GM18499 (cell line): ENCODE measurements around the gene MAP6.
"Not testable (repeated sequence)": the region's sequence is repeated elsewhere in the genome, so short reads cannot be mapped to it uniquely, and the experiment has no call there.

Experiments used
- ATAC-seq: cut with Tn5 transposase; IDR thresholded peaks from one replicate; pipeline ENCODE4 v1.9.1; 2021; ENCODE audit warnings: moderate number of reproducible peaks; ENCODE audit not compliant: insufficient read depth, unreplicated experiment

The MAP6 gene

DNA sequence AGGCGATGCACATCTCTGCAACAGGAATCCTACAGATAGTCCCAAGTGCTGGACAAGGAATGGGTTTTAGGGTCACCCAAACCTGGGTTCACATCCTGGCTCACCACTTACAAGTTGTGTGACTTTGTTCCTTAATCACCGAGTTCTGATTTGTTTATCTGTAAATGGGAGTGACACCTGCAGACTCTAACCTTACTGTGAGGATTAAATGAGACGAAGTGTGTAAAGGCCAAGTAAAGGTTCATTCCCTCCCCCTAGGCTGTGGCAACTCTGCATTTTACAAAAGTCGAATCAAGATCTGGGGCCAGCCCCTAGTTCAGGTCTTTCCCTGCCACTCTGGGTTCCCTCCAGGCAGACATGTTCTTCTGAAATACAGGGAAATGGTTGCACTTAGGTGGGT, 71.9 kb downstream of the MAP6 start:
- no peak for ATAC-seq

GRCh38 chr11:75595429-75595828, 73.4 kb downstream of the MAP6 start:
- no peak for ATAC-seq

GRCh38 chr11:75594211-75594610, 74.6 kb downstream of the MAP6 start:
- no peak for ATAC-seq

DNA sequence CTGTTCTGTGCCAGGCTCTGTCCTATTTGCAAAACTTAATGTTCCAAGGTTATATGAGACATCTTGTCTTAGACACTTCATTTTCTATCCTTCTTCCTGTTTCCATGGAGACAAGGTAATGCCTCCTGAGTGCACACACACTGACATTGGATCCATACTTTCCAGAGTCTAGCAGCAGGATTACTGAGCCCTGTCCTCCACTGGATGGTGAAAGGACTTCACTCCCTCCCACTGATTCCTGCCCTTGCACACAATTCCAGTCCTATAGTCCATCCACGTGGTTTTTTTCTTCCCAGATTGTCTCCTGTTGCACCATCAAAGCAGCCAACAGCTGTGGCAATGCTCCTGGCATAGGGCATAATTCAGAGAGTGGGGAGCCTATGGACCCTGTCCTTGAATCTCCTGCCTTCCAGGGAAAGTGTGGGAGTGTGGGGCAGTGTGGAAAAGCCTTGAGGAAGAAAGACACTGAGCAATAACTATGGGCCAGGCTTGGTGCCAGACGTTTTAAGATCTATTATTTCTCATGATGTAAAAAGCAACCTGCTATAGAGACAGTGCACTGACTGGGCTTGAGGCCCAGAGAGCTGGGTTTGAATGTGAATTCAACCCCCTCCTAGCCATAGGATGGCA, 75.4 kb downstream of the MAP6 start:
- ATAC-seq: no peak

DNA sequence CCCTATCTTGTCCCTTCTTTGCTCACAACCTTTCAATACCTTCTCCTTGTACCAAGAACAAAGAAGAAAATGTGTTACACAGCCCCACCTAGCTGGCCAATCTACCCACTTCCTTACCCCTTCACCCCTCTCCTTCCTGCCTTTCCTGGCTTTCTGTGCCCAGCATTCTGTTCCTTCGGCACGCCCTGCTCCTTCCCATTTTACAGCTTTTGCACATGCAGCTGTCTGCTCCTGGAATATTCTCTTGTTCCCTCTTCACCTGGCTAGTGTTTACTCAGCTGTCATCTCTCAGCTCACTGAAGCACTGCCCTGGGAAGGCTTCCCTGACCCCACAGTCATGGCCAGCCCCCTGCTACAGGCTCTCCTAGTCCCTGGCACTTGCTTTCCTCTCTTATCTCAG, 76.1 kb downstream of the MAP6 start:
- no peak for ATAC-seq

DNA sequence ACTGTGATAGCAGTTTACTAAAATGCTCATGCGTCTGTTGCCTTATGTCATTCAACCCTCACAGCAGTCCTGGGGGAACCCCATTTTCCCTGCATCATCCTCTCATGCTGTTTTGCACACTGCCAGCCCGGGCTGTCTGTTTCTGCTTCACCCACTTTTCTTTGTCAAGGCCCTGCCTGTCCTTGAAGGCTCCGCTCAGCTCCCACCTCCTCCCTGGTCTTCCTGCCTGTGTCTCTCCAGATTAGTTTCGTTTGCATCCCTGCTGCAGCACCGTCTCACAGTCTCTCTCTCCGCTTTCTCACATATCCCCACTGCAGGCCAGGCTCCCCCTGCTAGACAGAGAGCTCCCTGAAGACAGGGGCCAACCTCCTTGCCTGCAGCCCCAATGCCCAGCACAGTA, 76.9 kb downstream of the MAP6 start:
- no peak for ATAC-seq

GRCh38 chr11:75591371-75591770, 77.5 kb downstream of the MAP6 start:
- ATAC-seq: no peak

- ATAC-seq: no peak
These were observed 78.9 kb downstream of the MAP6 start for GRCh38 chr11:75589933-75590332.

GRCh38 chr11:75589051-75589450, 79.8 kb downstream of the MAP6 start:
- no peak for ATAC-seq

GRCh38 chr11:75588051-75588481, 80.8 kb downstream of the MAP6 start:
- no peak for ATAC-seq

- ATAC-seq: no peak
These were observed 82.4 kb downstream of the MAP6 start for GRCh38 chr11:75586395-75586794.

GRCh38 chr11:75585293-75585670, 83.6 kb downstream of the MAP6 start:
- ATAC-seq: no peak

- not testable (repeated sequence) for ATAC-seq
These were observed 84.1 kb downstream of the MAP6 start for GRCh38 chr11:75584659-75585292.

DNA sequence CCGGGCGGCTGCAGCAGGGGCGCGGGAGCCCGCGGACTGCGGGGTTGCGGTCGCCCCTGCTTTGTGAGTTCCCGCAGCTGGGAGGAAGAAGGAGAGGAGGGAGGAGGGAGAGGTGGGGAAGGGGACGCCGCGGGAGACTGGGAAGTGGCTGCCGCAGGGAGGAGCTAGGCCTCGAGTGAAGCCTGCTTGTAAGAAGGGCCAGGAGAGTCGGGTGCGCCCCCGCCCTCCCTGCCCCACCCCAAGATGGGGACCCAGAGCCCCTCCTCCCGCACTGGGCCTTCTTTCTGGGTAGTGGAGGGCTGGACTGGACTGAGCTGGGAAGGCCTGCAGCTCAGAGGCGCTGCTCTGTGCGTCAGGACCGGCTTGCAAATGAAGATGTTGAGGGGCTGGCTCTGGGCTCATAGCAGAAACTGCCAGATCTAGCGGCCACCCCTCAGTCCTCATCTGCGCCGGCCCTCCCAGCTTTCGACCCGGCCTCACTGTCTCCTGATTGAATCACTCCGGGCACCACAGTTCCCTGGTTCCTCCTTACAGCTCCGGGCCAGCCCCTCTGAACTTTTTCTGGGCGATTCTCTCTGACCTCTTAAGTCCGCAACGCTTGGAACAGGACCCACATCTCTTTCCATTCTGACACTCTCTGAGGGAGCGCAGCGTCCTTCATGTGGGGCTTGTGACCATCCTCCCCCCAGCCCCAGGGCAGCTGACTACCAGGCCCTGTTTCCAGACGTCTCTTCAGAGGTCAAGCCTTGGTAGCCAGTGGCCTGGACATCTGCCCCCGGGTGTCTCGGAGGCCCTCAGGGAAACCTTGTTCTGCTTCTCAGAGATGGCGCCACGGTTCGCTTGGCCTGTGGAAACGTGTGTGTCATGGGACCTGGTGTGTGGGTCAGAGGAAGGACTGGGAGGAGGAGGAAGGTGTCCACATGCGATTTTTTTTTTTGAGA, 84.8 kb downstream of the MAP6 start:
- no peak for ATAC-seq

GRCh38 chr11:75582895-75583717, 85.7 kb downstream of the MAP6 start:
- no peak for ATAC-seq

DNA sequence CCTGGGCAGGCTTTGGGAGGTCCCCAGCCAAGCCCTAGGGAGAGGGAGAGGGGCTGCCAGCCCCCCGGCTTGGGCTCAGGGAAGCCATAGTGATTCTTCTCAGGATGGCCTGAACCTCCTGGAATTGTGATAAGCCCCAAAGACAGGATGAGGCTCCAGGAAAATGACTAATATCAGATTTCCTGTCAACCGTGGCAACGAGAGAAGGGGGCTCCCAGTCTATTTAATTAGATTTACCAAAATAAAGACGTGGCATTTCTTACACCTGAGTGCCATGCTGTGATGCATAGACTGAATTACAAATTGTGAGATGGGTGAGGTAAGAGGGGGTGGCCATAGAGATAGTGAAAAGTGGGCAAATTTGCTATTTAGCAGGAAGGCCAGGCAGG, 86.3 kb downstream of the MAP6 start:
- ATAC-seq: no peak

- no peak for ATAC-seq
These were observed 89.0 kb downstream of the MAP6 start for GRCh38 chr11:75579841-75580240.

GRCh38 chr11:75578977-75579376, 89.9 kb downstream of the MAP6 start:
- ATAC-seq: no peak

DNA sequence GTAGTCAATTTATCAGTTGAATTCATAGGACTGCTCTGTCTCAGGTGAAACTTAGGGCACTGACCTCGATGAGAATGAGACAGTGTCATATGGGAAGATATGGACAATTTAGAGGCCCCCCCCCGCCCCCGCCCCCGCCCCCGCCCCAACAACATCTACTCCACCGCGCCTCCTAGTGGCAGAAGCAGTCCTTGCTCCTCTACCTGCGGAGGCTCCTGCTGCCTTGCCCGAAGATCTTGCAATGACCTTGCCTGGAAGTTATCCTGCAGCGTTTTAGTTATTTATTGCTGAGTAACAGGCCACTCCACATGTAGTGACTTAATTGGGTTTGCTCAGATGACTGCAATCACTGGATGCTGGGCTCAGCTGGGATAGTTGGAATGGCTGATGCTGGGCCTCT, 91.6 kb downstream of the MAP6 start:
- no peak for ATAC-seq

DNA sequence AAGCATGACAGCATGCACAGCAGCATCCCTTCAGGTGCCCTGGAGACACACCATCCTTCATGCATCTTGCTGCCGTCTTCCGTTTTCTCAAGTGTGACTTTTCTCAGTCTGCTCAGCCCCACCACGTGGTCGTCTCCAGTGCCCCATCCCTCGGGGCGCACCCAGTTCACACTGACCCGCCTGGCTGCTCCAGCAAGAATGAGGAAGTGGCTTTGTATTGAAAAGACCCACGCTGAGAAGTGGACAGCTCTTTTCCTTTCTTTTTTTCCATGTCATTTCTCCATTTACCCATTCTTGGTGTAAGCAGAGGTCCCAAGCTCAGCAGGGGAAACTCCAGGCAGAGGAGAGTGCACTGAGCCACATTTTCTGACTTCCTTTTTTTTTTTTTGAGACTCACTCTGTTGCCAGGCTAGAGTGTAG, 92.3 kb downstream of the MAP6 start:
- no peak for ATAC-seq
